Measurements from ENCODE around the gene PFKFB3.

GRCh38 chr10:6182454-6183098, 20.2 kb upstream of the PFKFB3 start:
- no peak for TF ChIP-seq HMG20B (CRISPR knock-in tag; IDR thresholded peaks at IDR 0.05)
- TF ChIP-seq SNAPC5 (CRISPR knock-in tag; IDR thresholded peaks at IDR 0.05) = no peak
- TF ChIP-seq HDGF (IDR thresholded peaks at IDR 0.05) = no peak
- no peak for TF ChIP-seq CTCF (IDR thresholded peaks at IDR 0.05 in 2 of 3, conservative IDR thresholded peaks at IDR 0.05 in 1 of 3; ENCODE audit: insufficient read depth in 2 of 3, low read depth in 1 of 3, low read length in 3 of 3)
- no peak for TF ChIP-seq SMAD4 (CRISPR knock-in tag; conservative IDR thresholded peaks at IDR 0.05)
- TF ChIP-seq ZBTB49 (CRISPR knock-in tag; IDR thresholded peaks at IDR 0.05; ENCODE audit: borderline replicate concordance) = no peak
- TF ChIP-seq RBM25 (IDR thresholded peaks at IDR 0.05; ENCODE audit: low read depth, low read length, severe bottlenecking) = no peak
- no peak for TF ChIP-seq FOS (IDR thresholded peaks at IDR 0.05; ENCODE audit: extremely low read depth, insufficient read length)
- no peak for TF ChIP-seq BCLAF1 (IDR thresholded peaks at IDR 0.05; ENCODE audit: borderline replicate concordance in 1 of 2, control insufficient read depth in 1 of 2, low read depth in 2 of 2, low read length in 1 of 2)
- no peak for TF ChIP-seq EGR1 (conservative IDR thresholded peaks at IDR 0.05)
